Psoas muscle (tissue), 8 donors: ENCODE data around the gene KCTD3. TPM values are rescaled to one million over a fixed set of nuclear protein-coding genes. Genes with fewer than 3 reads are reported as not detected.

Source experiments
- ATAC-seq, 4 donors: fragments of 200-7000 bp; cut with Tn5 transposase; one replicate each; pipeline ENCODE4 v1.9.1; 2020; ENCODE audit warnings: moderate library complexity in 3 of 4, mild to moderate bottlenecking in 2 of 4
- DNase-seq, 2 donors: peaks; one replicate each; pipeline ENCODE4 v3.0.0-alpha.2; 2020
- H3K27ac ChIP-seq: fragments of 200-600 bp; one replicate; pipeline ENCODE4 v1.8.0; 2022
- H3K27me3 ChIP-seq, 3 donors: fragments of 200-600 bp in 1 of 3; one replicate each; pipeline versions ENCODE4 v1.6.1 to v1.8.0; 2013 to 2022; ENCODE audit warnings: low read length in 2 of 3, mild to moderate bottlenecking in 2 of 3, moderate library complexity in 1 of 3; ENCODE audit not compliant: insufficient read depth in 3 of 3
- H3K36me3 ChIP-seq, 2 donors: fragments of 200-600 bp in 1 of 2; one replicate each; pipeline versions ENCODE4 v1.6.1 to v1.8.0; 2013 to 2022; ENCODE audit warnings: low read depth in 1 of 2, mild to moderate bottlenecking in 1 of 2, moderate library complexity in 1 of 2; ENCODE audit not compliant: insufficient read depth in 1 of 2
- H3K4me1 ChIP-seq: fragments of 200-600 bp; one replicate; pipeline ENCODE4 v1.8.0; 2022
- H3K4me3 ChIP-seq: fragments of 200-600 bp; one replicate; pipeline ENCODE4 v1.8.0; 2022; ENCODE audit warnings: mild to moderate bottlenecking
- H3K9me3 ChIP-seq: fragments of 200-600 bp; one replicate; pipeline ENCODE4 v1.8.0; 2022
- CTCF ChIP-seq: fragments of 200-600 bp; IDR thresholded peaks from one replicate; pipeline ENCODE4 v1.8.0; 2022; ENCODE audit warnings: antibody characterized with exemption
- WGBS, 3 donors: extraction: QIAGEN DNeasy Blood & Tissue Kit; methylation state at CpG; one replicate each; pipeline versions ENCODE4 v1.1.6 to v1.1.7; 2013; 5-methylcytosine and 5-hydroxymethylcytosine counted together
- intact Hi-C, 2 donors: fragments of 100-400 bp; cut with DNase I; formaldehyde crosslinking; loops; one replicate each; pipeline versions ENCODE4 v1.11.0 to v1.14.2; 2022
- polyA plus RNA-seq, 3 donors: library from polyadenylated mRNA; stranded (reverse); fragments of 200-250 nt; gene quantifications; one replicate each; pipeline ENCODE4 v1.2.3, GENCODE V29; 2013
- total RNA-seq, 4 donors: library from RNA; stranded (reverse); fragmentation: NEBNext Ultra II Directional in 2 of 4; extraction: Animal tissue kit (Norgen Biotek cat#: 25700) in 2 of 4; gene quantifications; one replicate each; pipeline versions ENCODE4 v1.2.1 to v1.2.4, GENCODE V29; 2021 to 2023
- donor health status: healthy with polysubstance abuse.
- donor health status: DM: no; HTN: no; CAD: no; lungs with moderate emphysema.
- donor health status: Bipolar disorder and iron deficiency.
- donor health status: healthy.
- donor health status: DM: yes; HTN: yes; CAD: no.
- donor health status: DM: no; HTN: no; CAD: no.
- donor health status: DM: no; HTN: no; CAD: no.
- donor health status: DM: yes; HTN: yes; CAD: no.

The KCTD3 gene
- total and polyA plus RNA-seq, 7 donors = 6.9 to 20.8 (median 12.8) TPM

DNA sequence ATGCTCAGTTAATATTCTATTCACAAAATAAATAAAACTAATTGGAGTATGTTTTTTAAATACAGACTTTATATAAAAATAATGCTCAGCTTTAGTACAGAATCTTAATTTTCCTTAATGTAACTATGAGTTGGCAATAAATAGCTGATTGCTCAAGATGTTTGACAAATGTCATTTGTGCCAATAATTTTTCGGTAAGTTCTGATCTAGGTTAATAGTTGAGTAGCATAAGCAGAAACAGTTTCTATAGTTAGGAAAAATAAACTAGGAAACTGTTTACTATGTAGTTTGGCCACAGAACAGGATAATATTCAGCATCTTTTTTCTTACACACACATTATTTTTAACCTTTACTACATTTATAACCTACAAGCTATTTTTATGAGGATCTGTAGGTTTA is 40.3 kb downstream of the KCTD3 start:
- H3K27ac ChIP-seq = no peak overlapping the region
- ATAC-seq (no peak), DNase-seq (no peak)
- TF ChIP-seq CTCF = no peak
- intact Hi-C loops = no loop called here
- H3K36me3 ChIP-seq = peaks cover 2 to 69% of the 10 kb centered on the region in 2 donors
- H3K27me3 ChIP-seq = no peaks in the 10 kb centered on the region
- WGBS, 3 donors = 72 to 84% (median 77%) methylated on average over 1 of the region's 1 CpG
- no peaks in the 10 kb centered on the region for H3K9me3 ChIP-seq
- no peaks in the 10 kb centered on the region for H3K4me1 ChIP-seq
- H3K4me3 ChIP-seq = no peak overlapping the region

DNA sequence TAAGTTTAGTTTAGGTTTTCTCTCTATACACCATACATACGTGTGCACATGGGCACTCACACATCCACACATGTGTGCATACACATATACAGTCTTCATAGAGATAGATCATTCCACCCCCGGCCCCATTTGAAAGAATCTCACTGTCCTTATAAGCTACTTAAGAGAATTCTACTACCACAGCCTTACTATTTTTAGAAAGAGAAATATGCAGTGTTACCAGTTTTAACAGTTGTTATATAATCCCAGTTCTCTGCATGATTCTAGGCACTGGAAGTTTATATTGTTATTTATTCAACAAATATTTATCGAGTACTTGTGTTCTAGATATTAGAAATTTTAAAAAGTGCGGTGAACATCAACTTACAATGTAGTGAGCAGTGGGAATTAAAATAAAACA is 41.5 kb downstream of the KCTD3 start:
- ATAC-seq = no peak
- Histone ChIP-seq H3K9me3 (peaks cover 4% of the 10 kb centered on the region), H3K4me3 (no peak overlapping the region), H3K4me1 (no peaks in the 10 kb centered on the region), H3K36me3 (peaks cover 3 to 71% of the 10 kb centered on the region in 2 donors), H3K27ac (no peak overlapping the region), H3K27me3 (no peaks in the 10 kb centered on the region)
- intact Hi-C loops = no loop called here
- 91 to 96% (median 93%) methylated on average over 4 of the region's 4 CpGs for WGBS, 3 donors
- DNase-seq = no peak
- TF ChIP-seq CTCF = no peak

GRCh38 chr1:215612391-215612790 is 45.3 kb downstream of the KCTD3 start:
- Histone ChIP-seq H3K27me3 (no peaks in the 10 kb centered on the region), H3K4me3 (no peak overlapping the region), H3K36me3 (peaks cover 2 to 64% of the 10 kb centered on the region in 2 donors), H3K9me3 (peaks cover 4% of the 10 kb centered on the region), H3K4me1 (no peaks in the 10 kb centered on the region), H3K27ac (no peak overlapping the region)
- WGBS, 3 donors = 66 to 75% (median 73%) methylated on average over 3 of the region's 3 CpGs
- DNase-seq (no peak), ATAC-seq (no peak)
- intact Hi-C loops = loop anchor here in 1 of 2 donors (5.0 kb wide), 1 partner anchor 1630 kb away; no protein-coding TSS in a partner anchor
- TF ChIP-seq CTCF = no peak

GRCh38 chr1:215617979-215618378 is 50.9 kb downstream of the KCTD3 start:
- Histone ChIP-seq H3K36me3 (peaks cover 2 to 68% of the 10 kb centered on the region in 2 donors), H3K4me3 (no peak overlapping the region), H3K27me3 (no peaks in the 10 kb centered on the region), H3K27ac (no peak overlapping the region), H3K9me3 (peaks cover 4% of the 10 kb centered on the region), H3K4me1 (no peaks in the 10 kb centered on the region)
- intact Hi-C loops = no loop called here
- no peak for TF ChIP-seq CTCF
- ATAC-seq (no peak), DNase-seq (no peak)
- 78 to 87% (median 83%) methylated on average over 1 of the region's 1 CpG for WGBS, 3 donors

DNA sequence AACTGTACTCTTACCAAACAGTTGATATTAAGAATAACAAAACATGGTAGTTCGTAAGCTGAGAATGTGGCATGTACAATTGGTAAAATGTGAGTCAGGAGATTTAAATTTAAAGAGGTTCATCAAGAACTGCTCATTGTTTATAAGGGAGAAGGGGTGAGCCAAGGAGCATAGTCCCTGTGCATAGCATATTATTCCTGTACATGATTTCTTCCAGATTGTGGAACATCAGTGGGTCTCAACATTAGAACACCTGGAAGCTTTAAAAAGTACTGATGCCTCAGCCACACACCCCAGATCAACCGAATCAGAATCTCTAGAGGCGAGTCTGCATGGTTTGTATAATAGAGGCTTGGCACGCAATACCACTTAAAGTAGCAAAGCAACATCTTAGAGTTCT is 56.1 kb downstream of the KCTD3 start:
- H3K27me3 ChIP-seq = no peaks in the 10 kb centered on the region
- ATAC-seq (no peak), DNase-seq (no peak)
- intact Hi-C loops = no loop called here
- H3K9me3 ChIP-seq = no peaks in the 10 kb centered on the region
- no peak overlapping the region for H3K27ac ChIP-seq
- TF ChIP-seq CTCF = no peak
- 91 to 94% (median 92%) methylated on average over 4 of the region's 4 CpGs for WGBS, 3 donors
- H3K36me3 ChIP-seq = peaks cover 3 to 57% of the 10 kb centered on the region in 2 donors
- no peaks in the 10 kb centered on the region for H3K4me1 ChIP-seq
- no peak overlapping the region for H3K4me3 ChIP-seq
